GM19240 (cell line): ENCODE data around the gene ZNF232.
"Not testable (repeated sequence)": the region's sequence is repeated elsewhere in the genome, so short reads cannot be mapped to it uniquely, and the experiment has no call there.

ENCODE experiments used
- DNase-seq: peaks from one replicate; pipeline ENCODE4 v3.0.0; 2011; ENCODE audit warnings: low spot score; ENCODE audit not compliant: insufficient read length

ZNF232 gene

DNA sequence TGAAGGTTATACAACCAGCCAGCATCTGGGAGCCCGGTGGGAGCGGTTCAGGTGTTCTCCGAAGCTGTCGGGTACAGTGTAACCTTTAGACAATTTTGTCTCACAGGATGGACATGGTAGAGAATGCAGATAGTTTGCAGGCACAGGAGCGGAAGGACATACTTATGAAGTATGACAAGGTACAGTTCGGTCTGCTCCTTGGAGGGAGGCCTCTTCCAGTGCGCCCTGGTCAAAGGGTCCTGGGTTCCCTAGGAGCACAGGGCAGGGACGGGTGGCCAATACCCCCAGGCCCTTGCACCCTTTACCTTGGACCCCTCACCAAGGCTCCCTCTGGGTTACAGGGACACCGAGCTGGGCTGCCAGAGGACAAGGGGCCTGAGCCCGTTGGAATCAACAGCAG lies 18.6 kb upstream of the ZNF232 start:
- DNase-seq: not testable (repeated sequence)

DNA sequence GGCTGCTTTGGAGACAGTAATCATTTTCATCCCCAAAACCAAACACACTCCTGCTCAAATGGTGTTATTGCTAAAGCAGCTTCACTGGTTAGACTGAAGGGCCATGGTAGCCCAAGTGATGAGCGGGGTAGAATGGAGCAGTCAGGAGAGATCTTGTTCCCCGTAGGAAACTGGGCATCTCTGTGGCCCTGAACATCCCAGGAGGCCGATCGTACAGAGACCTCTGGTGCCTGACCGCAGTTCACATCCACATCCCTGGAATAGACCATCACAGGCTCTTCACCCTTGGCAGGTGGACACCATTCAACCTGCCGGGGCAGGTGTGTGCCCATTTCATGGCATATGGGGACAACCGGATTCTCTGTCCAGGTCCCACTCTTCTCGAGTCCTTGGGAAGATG lies 18.1 kb upstream of the ZNF232 start:
- DNase-seq: not testable (repeated sequence)

- no peak for DNase-seq
These were observed 17.3 kb upstream of the ZNF232 start for GRCh38 chr17:5128905-5129535.

DNA sequence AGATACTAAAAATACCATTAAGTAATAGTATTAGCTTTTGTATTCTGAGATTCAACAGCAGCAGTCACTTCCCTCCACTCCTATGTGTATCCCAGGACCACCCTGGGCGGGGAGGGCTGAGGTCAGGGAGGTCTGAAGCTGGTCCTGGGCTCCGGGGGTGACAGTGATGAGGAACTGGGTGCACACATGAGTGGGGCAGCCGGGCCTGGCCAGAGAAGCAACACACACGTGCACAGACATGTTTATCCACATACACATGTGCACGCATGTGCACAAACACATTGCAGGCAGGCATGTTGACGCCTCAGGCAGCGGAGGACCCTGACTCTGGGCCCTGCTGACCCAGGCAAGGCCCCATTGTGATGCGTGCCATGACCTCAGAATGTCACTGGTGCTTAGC lies 16.7 kb upstream of the ZNF232 start:
- not testable (repeated sequence) for DNase-seq

DNA sequence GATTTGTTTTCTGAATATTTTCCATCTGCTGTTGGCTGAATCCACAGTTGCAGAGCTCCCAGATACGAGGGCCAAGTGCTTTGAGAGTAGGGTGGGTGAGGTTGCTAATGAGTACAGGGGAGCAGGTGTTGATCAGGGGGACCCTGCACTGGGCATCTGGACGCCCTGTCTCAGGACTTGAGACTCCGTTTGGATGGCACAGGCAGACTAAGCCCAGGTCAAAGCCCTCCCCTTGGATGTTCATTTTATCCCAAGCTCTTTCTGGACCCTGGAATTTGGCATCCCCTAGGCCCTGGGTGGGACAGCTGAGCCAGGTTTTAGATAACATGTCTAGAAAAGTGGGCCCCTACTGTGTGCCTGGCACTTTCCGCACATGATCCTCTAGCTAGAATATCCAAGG lies 16.2 kb upstream of the ZNF232 start:
- DNase-seq: no peak

- DNase-seq: no peak
These were observed 15.2 kb upstream of the ZNF232 start for GRCh38 chr17:5126719-5127488.

DNA sequence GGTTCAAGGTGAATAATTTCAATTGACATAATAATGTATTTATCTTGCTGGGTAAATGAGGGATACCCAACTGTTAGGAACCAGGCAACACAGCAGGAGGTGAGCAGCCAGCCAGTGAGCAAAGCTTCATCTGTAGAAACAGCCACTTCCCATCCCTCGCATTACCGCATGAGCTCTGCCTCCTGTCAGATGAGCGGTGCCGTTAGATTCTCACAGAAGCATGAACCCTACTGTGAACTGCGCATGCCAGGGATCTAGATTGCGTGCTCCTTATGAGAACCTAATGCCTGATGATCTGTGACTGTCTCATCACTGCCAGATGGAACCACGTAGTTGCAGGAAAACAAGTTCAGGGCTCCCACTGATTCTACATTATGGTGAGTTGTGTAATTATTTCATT lies 13.2 kb upstream of the ZNF232 start:
- DNase-seq: not testable (repeated sequence)

- not testable (repeated sequence) for DNase-seq
These were observed 12.6 kb upstream of the ZNF232 start for GRCh38 chr17:5124125-5124760.

- DNase-seq: no peak
These were observed 11.9 kb upstream of the ZNF232 start for GRCh38 chr17:5123343-5124124.

DNA sequence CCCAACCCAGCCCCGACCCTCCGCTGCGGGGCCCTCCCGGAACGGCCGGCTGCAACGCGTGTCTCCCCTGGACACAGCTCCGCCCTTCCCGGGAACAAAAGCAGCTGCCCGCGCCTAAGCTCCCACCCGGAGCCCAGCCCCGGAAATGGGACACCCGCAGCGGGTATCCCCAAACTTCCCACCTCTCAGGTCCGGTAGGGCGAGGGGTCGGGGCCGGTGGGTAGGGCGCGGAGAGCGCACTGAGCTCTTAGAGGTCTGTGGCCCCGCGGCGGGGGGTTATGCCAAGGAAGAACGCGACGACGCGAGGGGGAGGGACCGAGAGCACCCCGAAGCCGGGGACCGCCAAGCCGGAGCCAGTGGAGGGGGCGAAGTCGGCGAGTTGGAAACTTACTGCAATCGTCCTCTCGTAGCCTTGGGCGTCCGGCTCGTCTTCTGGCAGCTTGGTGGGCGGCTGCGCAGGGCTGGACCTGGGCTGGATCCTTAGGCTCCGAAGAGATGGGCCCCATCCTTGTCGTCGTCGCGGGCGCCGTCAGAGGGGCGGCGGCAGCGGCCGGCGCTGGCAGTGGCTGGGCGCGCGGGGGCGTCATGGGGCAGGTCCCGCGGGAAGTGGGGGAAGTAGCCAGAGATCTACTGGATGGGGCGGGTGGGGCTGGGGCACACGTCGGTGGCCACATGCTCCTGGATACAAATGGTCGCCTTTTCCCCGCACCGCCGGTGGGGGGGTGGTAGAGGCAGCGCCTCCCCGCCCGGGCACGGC lies 11.1 kb upstream of the ZNF232 start:
- no peak for DNase-seq

- DNase-seq: not testable (repeated sequence)
These were observed 10.4 kb upstream of the ZNF232 start for GRCh38 chr17:5122056-5122455.

DNA sequence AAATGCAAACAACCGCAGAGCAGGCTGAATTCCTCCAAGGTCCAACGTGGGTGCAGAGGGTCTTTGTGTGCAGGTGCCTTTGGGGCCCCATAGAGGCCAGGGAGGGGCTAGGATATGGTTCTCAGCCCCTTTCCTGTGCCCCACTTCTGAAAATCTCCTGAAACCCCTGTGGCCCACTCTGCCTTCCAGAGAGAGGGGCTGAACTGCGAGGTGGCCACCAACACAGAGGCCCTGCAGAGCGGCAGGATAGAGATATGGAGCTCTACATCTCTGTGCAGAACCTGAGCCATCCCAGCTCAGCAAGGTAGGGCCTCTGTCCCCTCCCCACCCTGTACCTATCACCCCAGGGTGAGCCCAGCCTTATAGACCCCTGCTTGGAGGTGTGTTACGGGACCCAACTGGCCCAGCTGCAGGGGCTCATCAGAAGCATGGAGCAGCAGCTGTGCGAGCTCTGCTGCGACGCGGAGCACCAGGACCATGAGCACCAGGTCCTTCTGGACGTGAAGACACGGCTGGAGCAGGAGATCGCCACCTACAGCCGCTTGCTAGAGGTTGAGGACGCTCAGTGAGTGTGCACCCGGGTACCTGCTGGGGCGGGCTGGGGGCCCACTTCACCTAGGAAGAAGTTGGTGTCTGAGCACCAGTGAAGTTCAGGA lies 9.6 kb upstream of the ZNF232 start:
- no peak for DNase-seq

GRCh38 chr17:5120436-5121185 lies 8.9 kb upstream of the ZNF232 start:
- not testable (repeated sequence) for DNase-seq

DNA sequence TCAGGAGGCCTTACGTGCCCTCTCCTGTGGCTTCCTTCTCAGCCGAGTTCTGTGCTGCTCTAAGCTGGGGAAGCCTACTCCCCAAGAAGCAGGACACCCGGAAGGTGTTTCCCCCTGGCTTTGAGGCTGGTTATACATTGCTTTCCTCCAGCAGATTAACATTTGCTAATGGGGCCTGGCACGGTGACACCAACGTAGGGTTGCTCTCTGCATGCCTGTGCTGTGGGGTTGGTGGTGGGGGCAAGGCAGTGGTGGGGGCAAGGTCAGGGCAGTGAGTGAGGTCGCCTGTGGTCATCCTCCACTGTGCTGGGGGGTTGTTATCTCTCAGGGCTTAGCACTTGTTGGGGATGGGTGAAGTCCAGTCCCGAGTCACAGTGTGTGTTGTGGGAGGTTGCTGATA lies 8.4 kb upstream of the ZNF232 start:
- no peak for DNase-seq

DNA sequence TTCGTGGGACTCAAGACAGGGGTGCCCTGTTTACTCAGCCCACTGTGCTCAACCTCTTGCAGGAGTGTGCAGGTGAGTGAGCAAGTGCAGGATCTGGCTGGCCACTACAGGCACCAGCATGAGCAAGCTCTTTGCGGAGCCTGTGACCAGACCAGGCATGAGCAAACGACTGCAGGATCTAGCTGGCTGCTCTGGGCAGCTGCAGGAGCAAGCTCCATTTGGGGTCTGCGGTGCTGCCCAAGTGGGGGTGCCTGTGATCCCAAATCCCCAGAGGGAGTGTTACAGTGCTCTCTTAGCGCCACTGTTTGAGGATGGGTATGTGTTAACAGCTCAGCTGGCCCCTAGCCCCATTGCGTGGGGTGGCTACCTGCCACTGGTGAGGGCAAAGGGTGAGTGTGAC lies 6.5 kb upstream of the ZNF232 start:
- DNase-seq: no peak

DNA sequence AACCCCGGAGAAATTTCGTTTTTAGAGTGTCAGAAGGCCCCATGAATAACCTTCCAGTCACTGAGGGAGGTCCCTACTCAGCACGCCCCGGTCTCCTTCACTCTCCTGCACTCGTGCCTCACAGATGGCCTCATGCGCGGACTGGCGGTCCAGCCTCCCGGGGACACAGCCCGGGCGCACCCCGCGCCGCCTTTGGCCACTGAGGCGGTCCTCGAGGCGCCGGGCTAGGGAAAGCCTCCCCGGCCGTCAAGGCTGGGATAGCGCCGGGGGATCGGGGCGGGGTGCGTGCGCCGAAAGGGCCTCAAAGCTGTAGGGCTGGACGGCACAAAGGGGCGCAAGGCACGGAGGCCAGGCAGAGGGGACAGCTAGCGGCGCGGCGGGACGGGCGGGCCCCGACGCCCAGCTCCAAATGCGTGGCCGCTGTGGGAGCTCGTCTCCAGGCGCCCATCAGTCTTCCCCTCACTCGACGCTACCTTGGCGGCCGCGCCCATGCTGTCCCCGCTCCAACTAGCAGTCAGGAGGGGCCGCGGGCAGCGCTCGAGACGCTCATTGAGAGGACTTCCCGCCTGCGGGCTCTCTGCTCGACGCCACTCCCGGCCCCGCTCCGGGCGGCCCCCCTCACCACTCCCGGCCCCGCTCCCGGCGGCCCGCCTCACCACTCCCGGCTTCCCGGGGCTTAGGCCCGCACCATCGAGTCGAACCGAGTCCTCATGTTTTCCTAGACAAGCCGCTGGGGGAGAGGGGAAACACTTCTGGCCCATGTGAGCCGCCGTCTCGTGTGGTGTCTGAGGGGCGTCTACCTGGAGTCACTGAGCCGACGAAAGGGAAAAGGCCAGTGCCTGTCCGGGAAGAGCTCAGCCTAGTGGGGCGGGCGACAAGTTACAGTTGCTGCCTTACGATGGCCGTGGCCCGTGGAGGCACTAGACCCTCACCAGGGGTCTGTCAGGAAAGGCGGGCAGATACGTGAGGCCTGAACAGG lies 4.3 kb upstream of the ZNF232 start, which contains the start of gene USP6:
Gene USP6 (plus strand): TSS at position 360 of the 979 bp plus-strand sequence. CDS start 14,336 bp downstream, outside the sequence.
- no peak for DNase-seq

GRCh38 chr17:5110816-5111215 lies 862 bp downstream of the ZNF232 start:
- DNase-seq: no peak

- DNase-seq: no peak
These were observed 10.8 kb downstream of the ZNF232 start for GRCh38 chr17:5100832-5101231.
